K562 (cell line): ENCODE measurements around the gene BMAL1. TPM values are rescaled to one million over a fixed set of nuclear protein-coding genes. Genes with fewer than 3 reads are reported as not detected.
A peak's percentile ranks its signal among the peaks of the same experiment; 100 is the strongest.

ENCODE experiments used
- ATAC-seq: fragments of 200-7000 bp; cut with Tn5 transposase; 3 replicates; pipeline ENCODE4 v1.9.1; 2020; ENCODE audit warnings: moderate library complexity
- BruUV-seq: library from RNA; stranded (reverse); fragments of 400-500 nt; replicated peaks from 2 replicates; lab custom pipeline; 2021; lab: Mats Ljungman, UMichigan
- CTCF ChIA-PET: fragments of 300-600 bp; formaldehyde crosslinking; extraction: SDS; loops from one replicate; lab custom pipeline; 2021; ENCODE audit warnings: low intra/inter-chr PET ratio; lab: Yijun Ruan, JAX
- POLR2A ChIA-PET: fragments of 300-600, 350-650 bp; sonication (Branson Sonifier 250); formaldehyde crosslinking; extraction: SDS; loops from one replicate; lab custom pipeline; 2021; ENCODE audit warnings: antibody characterized with exemption, inconsistent platforms; lab: Yijun Ruan, JAX
- DNase-seq, 4 experiments: peaks; one replicate each; pipeline versions ENCODE4 v3.0.0 to v3.0.0-alpha.2; 2011 to 2018; ENCODE audit warnings: low spot score in 3 of 4, mixed read lengths in 3 of 4; ENCODE audit errors: extremely low read depth in 1 of 4
- FAIRE-seq: peaks from 2 replicates; lab custom pipeline; 2011; peaks lifted over from hg19 to GRCh38; lab: Jason Lieb, UNC
- H2AFZ ChIP-seq: 2 replicates; pipeline ENCODE4 v1.6.0; 2011; ENCODE audit warnings: low read depth, low read length, control low read depth, inconsistent platforms
- H3K27ac ChIP-seq: fragments of 200-600 bp; 3 replicates; pipeline ENCODE4 v1.8.0; 2011; ENCODE audit warnings: low read depth, mild to moderate bottlenecking, control low read depth, inconsistent platforms, low read length, moderate library complexity, mixed read lengths; ENCODE audit errors: extremely low read depth
- H3K27me3 ChIP-seq, 2 experiments: fragments of 300-600 bp in 1 of 2; 2 replicates in 1 of 2; 3 replicates in 1 of 2; pipeline versions ENCODE4 v1.6.0 to v1.8.0; 2011; ENCODE audit warnings: inconsistent platforms in 2 of 2, low read length in 2 of 2, mild to moderate bottlenecking in 1 of 2, mixed read lengths in 1 of 2, moderate library complexity in 1 of 2; ENCODE audit not compliant: control insufficient read depth in 2 of 2, insufficient read depth in 2 of 2
- H3K36me3 ChIP-seq: fragments of 300-600 bp; 3 replicates; pipeline ENCODE4 v1.8.0; 2011; ENCODE audit warnings: mild to moderate bottlenecking, low read length, inconsistent platforms; ENCODE audit not compliant: control insufficient read depth, insufficient read depth
- H3K4me1 ChIP-seq, 2 experiments: fragments of 200-600 bp in 1 of 2; replicated peaks in 1 of 2; 2 replicates in 1 of 2; 3 replicates in 1 of 2; pipeline versions ENCODE4 v1.5.1 to v1.8.0; 2011; ENCODE audit warnings: inconsistent platforms in 2 of 2, low read length in 2 of 2, mild to moderate bottlenecking in 1 of 2, mixed read lengths in 1 of 2, moderate library complexity in 1 of 2; ENCODE audit not compliant: control insufficient read depth in 2 of 2, insufficient read depth in 2 of 2
- H3K4me2 ChIP-seq: 2 replicates; pipeline ENCODE4 v1.6.1; 2011; ENCODE audit warnings: low read length, control low read depth, inconsistent platforms, mixed read lengths; ENCODE audit not compliant: insufficient read depth
- H3K4me3 ChIP-seq: fragments of 200-600 bp; sonication (generic), shearing (Covaris generic); 2 replicates; pipeline ENCODE4 v1.5.1; 2016; ENCODE audit warnings: control low read depth, inconsistent platforms
- H3K79me2 ChIP-seq: fragments of 200-600 bp; 3 replicates; pipeline ENCODE4 v1.8.0; 2011; ENCODE audit warnings: low read length, inconsistent platforms; ENCODE audit not compliant: control insufficient read depth, insufficient read depth
- H3K9ac ChIP-seq, 2 experiments: 2 replicates each; pipeline versions ENCODE4 v1.6.0 to v1.6.1; 2011; ENCODE audit warnings: low read depth in 2 of 2, low read length in 2 of 2, control low read depth in 1 of 2, inconsistent platforms in 1 of 2, mild to moderate bottlenecking in 1 of 2, mixed read lengths in 1 of 2; ENCODE audit not compliant: insufficient read depth in 1 of 2
- H3K9me1 ChIP-seq: one replicate; pipeline ENCODE4 v1.6.0; 2011; ENCODE audit warnings: inconsistent platforms, mild to moderate bottlenecking, low read length, moderate library complexity; ENCODE audit not compliant: control insufficient read depth, insufficient read depth
- H3K9me3 ChIP-seq: replicated peaks from 2 replicates; pipeline ENCODE4 v1.5.1; 2011; ENCODE audit warnings: low read depth, low read length, inconsistent platforms; ENCODE audit not compliant: control insufficient read depth, insufficient read depth
- H4K20me1 ChIP-seq: replicated peaks from 2 replicates; pipeline ENCODE4 v1.6.1; 2011; ENCODE audit warnings: low read length, inconsistent platforms, mixed read lengths; ENCODE audit not compliant: control insufficient read depth, insufficient read depth
- BMI1 ChIP-seq: fragments of 150-350 bp; IDR thresholded peaks from 2 replicates; pipeline ENCODE4 v1.6.1; 2014; ENCODE audit warnings: low read length
- CEBPG ChIP-seq, 3 experiments: fragments of 200-800 bp in 1 of 3; sonication (Bioruptor generic) in 1 of 3; sonication (generic) in 1 of 3; formaldehyde crosslinking in 1 of 3; IDR thresholded peaks in 2 of 3; conservative IDR thresholded peaks in 1 of 3; 2 replicates each; pipeline versions ENCODE4 v1.6.1 to v1.8.0; 2016 to 2022; ENCODE audit warnings: missing compliant biosample characterization in 2 of 3, missing genetic modification characterization in 2 of 3, mild to moderate bottlenecking in 1 of 3, missing genetic modification reagents in 1 of 3
- CHAMP1 ChIP-seq: fragments of 450-650 bp; IDR thresholded peaks from 2 replicates; pipeline ENCODE4 v1.6.1; 2016; ENCODE audit warnings: mild to moderate bottlenecking
- HNRNPH1 ChIP-seq: fragments of 200-400 bp; formaldehyde crosslinking; optimal IDR thresholded peaks from 2 replicates; pipeline ENCODE3; 2017; ENCODE audit warnings: low read depth, mild to moderate bottlenecking, low read length, moderate library complexity
- POLR2AphosphoS5 ChIP-seq: IDR thresholded peaks from 2 replicates; pipeline ENCODE4 v1.6.1; 2011; ENCODE audit warnings: mild to moderate bottlenecking, low read depth, low read length, moderate library complexity; ENCODE audit not compliant: control insufficient read depth, insufficient read depth
- PPARD ChIP-seq: fragments of 250-450 bp; sonication (Bioruptor Pico); IDR thresholded peaks from 2 replicates; pipeline ENCODE4 v1.8.0; 2022; ENCODE audit warnings: inconsistent platforms, mild to moderate bottlenecking, moderate library complexity
- PRMT5 ChIP-seq: sonication (generic); formaldehyde crosslinking; IDR thresholded peaks from 2 replicates; pipeline ENCODE4 v1.5.0; 2020; ENCODE audit warnings: missing genetic modification reagents
- RBM17 ChIP-seq: fragments of 200-400 bp; formaldehyde crosslinking; IDR thresholded peaks from 2 replicates; pipeline ENCODE4 v1.6.1; 2017; ENCODE audit warnings: low read depth, mild to moderate bottlenecking, low read length, borderline replicate concordance
- SRSF7 ChIP-seq: fragments of 200-400 bp; formaldehyde crosslinking; optimal IDR thresholded peaks from 2 replicates; pipeline ENCODE3; 2017; ENCODE audit warnings: mild to moderate bottlenecking, low read depth, low read length
- SUPT5H ChIP-seq: fragments of 450-650 bp; IDR thresholded peaks from 2 replicates; pipeline ENCODE4 v1.6.1; 2016
- TCF3 ChIP-seq: sonication (generic); formaldehyde crosslinking; IDR thresholded peaks from 2 replicates; pipeline ENCODE4 v1.4.0; 2020; ENCODE audit warnings: mild to moderate bottlenecking, missing genetic modification reagents
- ZBTB2 ChIP-seq: fragments of 450-650 bp; IDR thresholded peaks from 2 replicates; pipeline ENCODE4 v1.6.1; 2016; ENCODE audit warnings: antibody characterized with exemption
- ZNF232 ChIP-seq: sonication (generic); formaldehyde crosslinking; IDR thresholded peaks from 2 replicates; pipeline ENCODE4 v1.8.0; 2022; ENCODE audit warnings: mild to moderate bottlenecking, missing genetic modification reagents
- WGBS: fragments of 100-300 bp; shearing (Covaris generic); methylation state at CpG from one replicate; pipeline ENCODE4 v1.1.6; 2016; ENCODE audit warnings: low coverage, mixed read lengths; ENCODE audit not compliant: insufficient coverage; ENCODE audit errors: missing lambda C conversion rate; 5-methylcytosine and 5-hydroxymethylcytosine counted together
- in situ Hi-C: fragments of 300-500 bp; cut with MboI; formaldehyde crosslinking; loops from 4 replicates; pipeline ENCODE4 v1.15.0; 2018; ENCODE audit warnings: inconsistent platforms, mixed read lengths
- intact Hi-C: fragments of 100-400 bp; cut with micrococcal nuclease; formaldehyde crosslinking; loops from 2 replicates; pipeline ENCODE4 v1.14.2; 2022
- polyA plus RNA-seq, 8 experiments: library from polyadenylated mRNA; depleted of rRNA in 4 of 8; stranded (reverse) in 5 of 8; unstranded in 3 of 8; fragments of >200 nt; fragmentation: Nextera tagmentation in 2 of 8; fragmentation: Illumina TruSeq in 1 of 8; extraction: Ambion mirVana in 2 of 8; extraction: Trizol in 1 of 8; gene quantifications; 2 replicates each; pipeline versions ENCODE4 v1.2.1 to v1.2.3, GENCODE V29; 2011 to 2014; ENCODE audit warnings: inconsistent platforms in 1 of 8, missing spikeins in 1 of 8
- total RNA-seq, 7 experiments: library from RNA; depleted of rRNA in 6 of 7; stranded (reverse); fragments of >200 nt in 6 of 7; fragmentation: Illumina TruSeq in 2 of 7; extraction: Trizol in 2 of 7; gene quantifications; 2 replicates each; pipeline versions ENCODE4 v1.2.1 to v1.2.3, GENCODE V29; 2011 to 2021; ENCODE audit warnings: low replicate concordance in 1 of 7

The BMAL1 gene
- total and polyA plus RNA-seq, 9 of the 15 experiments (the other 6 are each of a cell fraction or from before 2014, with no cell fraction given), result 0.14 to 2.4 (median 0.64) TPM

- TF ChIP-seq PPARD (no peak), SUPT5H (no peak), RBM17 (no peak), POLR2AphosphoS5 (no peak), CEBPG (CRISPR knock-in tag; IDR thresholded peaks at IDR 0.05) (no peak), CEBPG (tag; conservative IDR thresholded peaks at IDR 0.05 in 1 of 2, IDR thresholded peaks at IDR 0.05 in 1 of 2) (peak in 1 of 2 experiments; percentile 33; a peak in 1 of 4 replicates), PRMT5 (CRISPR knock-in tag) (no peak), BMI1 (no peak), TCF3 (no peak)
- TF ChIP-seq, all 486 proteins: peak for 3
These were observed 2.6 kb downstream of the BMAL1 start (continued) for GRCh38 chr11:13280092-13280722.

- Histone ChIP-seq H3K27me3 (peaks cover 5 to 26% of the 10 kb centered on the region in 2 experiments; a peak in 3 of 5 replicates), H4K20me1 (no peaks in the 10 kb centered on the region; the same call in 1 of the 2 replicates), H3K9me1 (no peaks in the 10 kb centered on the region), H3K9me3 (no peaks in the 10 kb centered on the region), H3K4me1 (peaks cover 0 to 16% of the 10 kb centered on the region in 2 experiments; a peak in 2 of 5 replicates), H3K9ac (no peak overlapping the region), H3K36me3 (no peaks in the 10 kb centered on the region), H3K79me2 (no peaks in the 10 kb centered on the region), H3K27ac (no peak overlapping the region), H3K4me2 (no peak overlapping the region), H2AFZ (no peak overlapping the region), H3K4me3 (no peak overlapping the region)
- intact Hi-C loops (no loop called here), in situ Hi-C loops (no loop called here)
- FAIRE-seq (no peak), DNase-seq (no peak), ATAC-seq (no peak)
- WGBS, result 0% methylated on average over 3 of the region's 3 CpGs
- BruUV-seq, result no TSS peak
- ChIA-PET POLR2A (no interaction called here), CTCF (no interaction called here)
- no peak for TF ChIP-seq HNRNPH1
- TF ChIP-seq ZBTB2, result no peak
- no peak for TF ChIP-seq ZNF232
- no peak for TF ChIP-seq CHAMP1
- TF ChIP-seq SRSF7, result no peak
These were observed 3.2 kb downstream of the BMAL1 start for GRCh38 chr11:13280777-13281176.
